ENCODE measurements around the gene ZNF587.
"Not testable (repeated sequence)": the region's sequence is repeated elsewhere in the genome, so short reads cannot be mapped to it uniquely, and the experiment has no call there.

ZNF587 gene

DNA sequence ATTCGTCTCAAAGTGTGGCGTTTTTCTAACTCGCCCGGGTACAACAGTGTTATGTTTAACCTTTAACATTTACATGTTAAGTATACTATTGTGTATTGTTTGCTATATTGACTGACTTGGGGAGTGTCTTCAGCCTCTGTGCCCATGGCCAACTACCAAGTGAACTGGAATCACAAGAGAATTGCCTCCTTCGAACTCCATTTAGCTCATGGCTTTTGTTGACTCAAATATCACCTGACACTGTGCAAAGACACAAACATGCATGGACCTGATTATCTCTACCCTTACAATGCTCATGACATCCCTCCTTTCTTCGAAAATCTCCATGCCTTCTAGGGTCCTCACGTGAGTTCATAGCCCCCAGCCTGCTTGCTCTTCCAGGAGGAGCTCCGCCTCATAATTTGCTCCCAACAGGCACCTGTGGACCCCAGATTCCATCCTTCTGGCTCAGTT lies 38.5 kb downstream of the ZNF587 start:
- peak; percentile 28 for DNase-seq

GRCh38 chr19:57888560-57889231 lies 39.0 kb downstream of the ZNF587 start, which contains the start of gene ZNF814:
Gene ZNF814 (minus strand): TSS chr19:57889037. CDS start chr19:57888802, 235 bp downstream.
- DNase-seq, result peak; percentile 96

DNA sequence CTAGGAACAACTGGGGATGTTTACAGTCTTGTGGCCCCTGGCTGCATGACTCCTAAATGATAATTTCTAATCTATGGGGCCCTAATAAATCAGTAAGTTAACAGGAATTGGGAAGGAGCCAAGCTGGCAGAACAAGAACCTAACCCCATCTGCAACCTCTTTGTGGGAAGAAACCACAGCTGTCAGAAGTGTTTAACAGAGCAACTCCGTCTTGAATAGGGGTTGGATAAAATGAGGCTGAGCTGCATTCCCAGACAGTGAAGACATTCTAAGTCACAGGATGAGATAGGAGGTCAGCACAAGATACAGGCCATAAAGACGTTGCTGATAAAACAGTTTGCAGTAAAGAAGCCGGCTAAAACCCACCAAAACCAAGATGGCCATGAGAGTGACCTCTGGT lies 41.0 kb downstream of the ZNF587 start:
- not testable (repeated sequence) for DNase-seq

DNA sequence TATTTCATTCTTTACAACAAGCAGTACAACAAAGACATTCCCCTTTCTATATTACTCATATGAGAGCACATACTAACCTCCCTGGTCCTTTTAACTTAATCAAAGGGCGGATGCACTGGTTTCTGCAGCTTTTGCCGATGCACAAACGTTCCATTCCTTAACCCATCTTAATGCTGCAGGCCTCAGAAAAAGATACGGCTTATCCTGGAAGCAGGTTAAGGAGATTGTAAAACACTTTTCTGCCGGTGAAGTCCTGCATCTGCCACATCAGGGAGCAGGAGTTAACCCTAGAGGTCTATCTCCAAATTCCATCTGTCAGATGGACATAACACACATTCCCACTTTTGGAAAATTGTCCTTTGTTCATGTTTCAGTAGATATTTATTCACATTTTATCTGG lies 50.7 kb downstream of the ZNF587 start:
- no peak for DNase-seq

GRCh38 chr19:57903618-57904184 lies 54.0 kb downstream of the ZNF587 start:
- DNase-seq, result no peak

DNA sequence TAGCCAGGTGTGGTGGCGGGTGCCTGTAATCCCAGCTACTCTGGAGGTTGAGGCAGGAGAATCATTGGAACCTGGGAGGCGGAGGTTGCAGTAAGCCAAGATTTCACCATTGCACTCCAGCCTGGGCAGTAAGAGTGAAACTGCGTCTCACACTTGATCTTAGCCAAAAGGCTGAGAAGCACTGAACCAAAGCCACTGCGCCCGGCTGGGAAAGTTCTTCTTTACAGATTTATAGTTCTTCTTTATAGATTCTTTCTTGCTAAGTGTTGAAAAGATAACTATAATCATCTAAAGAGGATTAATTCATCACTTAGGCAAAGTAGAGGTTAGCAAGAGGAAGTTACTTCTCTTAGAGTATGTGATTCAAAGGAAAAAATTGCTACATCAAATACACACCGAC lies 55.6 kb downstream of the ZNF587 start:
- no peak for DNase-seq

DNA sequence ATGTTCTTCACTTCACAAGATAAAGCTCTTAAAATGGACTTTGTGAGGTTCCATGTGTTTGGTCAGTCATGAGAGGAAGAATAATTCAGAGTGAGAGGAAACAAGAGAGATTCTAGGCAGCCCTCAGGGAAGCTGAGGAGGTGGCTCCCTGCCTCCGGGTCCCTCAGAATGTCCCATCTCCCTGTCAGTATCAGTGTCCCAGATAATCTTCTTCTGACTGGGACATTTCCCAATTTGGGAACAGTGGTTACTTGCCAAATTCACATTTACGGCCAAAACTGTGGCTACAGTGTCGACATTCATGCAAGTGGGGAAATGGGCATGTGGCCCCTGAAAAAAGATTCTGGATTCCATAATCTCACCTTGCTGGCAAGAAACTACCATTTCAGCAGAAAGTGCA lies 57.7 kb downstream of the ZNF587 start:
- no peak for DNase-seq

DNA sequence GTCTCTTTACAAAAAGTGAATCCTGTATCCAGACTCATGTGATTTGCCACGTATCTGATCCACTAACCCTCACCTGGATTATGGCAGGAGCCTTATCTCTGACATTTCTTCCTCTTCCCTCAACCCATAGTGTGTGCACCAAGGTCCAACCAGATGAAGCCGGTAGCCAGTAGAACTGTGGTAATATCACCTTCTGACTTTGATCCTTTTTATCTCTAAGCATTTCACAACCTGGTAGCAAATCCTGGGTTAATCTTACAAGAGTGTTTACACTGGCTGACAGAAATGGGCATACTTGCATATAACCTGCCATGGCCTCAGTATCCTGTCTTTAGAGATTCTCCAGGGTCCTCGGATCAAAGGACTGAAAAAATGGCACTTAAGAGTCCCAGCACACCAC lies 64.9 kb downstream of the ZNF587 start:
- DNase-seq, result no peak
